ENCODE measurements around the gene DDTL. TPM values are rescaled to one million over a fixed set of nuclear protein-coding genes. Genes with fewer than 3 reads are reported as not detected.
"Not testable (repeated sequence)": the region's sequence is repeated elsewhere in the genome, so short reads cannot be mapped to it uniquely, and the experiment has no call there.

The DDTL gene
- 2.1 TPM in 1 of 2 replicates, not detected in the other for total RNA-seq

- H3K4me3 ChIP-seq (ENCODE audit: low read depth, low read length); DNase-seq (ENCODE audit: low read depth): not testable (repeated sequence)
Observed at GRCh38 chr22:23966568-23966967, at the start of gene DDTL. Gene DDTL, plus strand, starts transcription at chr22:23966888. Its CDS starts 27 bp downstream, at chr22:23966915.

- not testable (repeated sequence) for H3K4me3 ChIP-seq (ENCODE audit: low read depth, low read length); DNase-seq (ENCODE audit: low read depth)
Observed at GRCh38 chr22:23920267-23920611, 46.4 kb upstream of the DDTL start.

GRCh38 chr22:23921586-23922201 is 45.0 kb upstream of the DDTL start:
- H3K4me3 ChIP-seq (ENCODE audit: low read depth, low read length); DNase-seq (ENCODE audit: low read depth): not testable (repeated sequence)

- DNase-seq (ENCODE audit: low read depth): no peak
Observed at GRCh38 chr22:23922921-23923320, 43.8 kb upstream of the DDTL start.

DNA sequence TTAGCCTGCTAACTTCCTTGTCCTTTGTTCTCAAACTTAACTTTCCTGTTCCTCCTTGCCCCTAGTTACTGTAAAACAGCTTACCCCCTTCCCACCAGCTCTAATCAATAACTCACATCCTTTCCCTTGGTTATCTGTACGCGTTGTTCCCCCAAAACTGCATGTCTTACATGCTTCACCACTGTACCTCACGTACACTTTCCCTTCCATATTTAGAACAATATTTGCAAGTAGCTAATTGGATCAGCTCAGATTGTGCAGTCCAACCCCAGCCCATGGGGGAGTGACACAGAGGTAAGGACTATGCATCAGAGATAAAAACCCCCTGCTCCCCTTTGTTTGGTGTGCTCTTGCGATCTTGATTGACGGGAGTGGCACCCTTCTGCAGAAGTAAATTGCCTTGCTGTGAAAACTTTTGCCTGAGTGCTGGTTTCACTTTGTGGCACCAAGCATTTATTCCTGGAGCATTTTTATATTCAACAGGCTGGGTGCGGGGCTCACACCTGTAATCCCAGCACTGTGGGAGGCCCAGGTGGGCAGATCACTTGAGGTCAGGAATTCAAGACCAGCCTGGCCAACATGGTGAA is 41.6 kb upstream of the DDTL start:
- TF ChIP-seq, protein P1, sequence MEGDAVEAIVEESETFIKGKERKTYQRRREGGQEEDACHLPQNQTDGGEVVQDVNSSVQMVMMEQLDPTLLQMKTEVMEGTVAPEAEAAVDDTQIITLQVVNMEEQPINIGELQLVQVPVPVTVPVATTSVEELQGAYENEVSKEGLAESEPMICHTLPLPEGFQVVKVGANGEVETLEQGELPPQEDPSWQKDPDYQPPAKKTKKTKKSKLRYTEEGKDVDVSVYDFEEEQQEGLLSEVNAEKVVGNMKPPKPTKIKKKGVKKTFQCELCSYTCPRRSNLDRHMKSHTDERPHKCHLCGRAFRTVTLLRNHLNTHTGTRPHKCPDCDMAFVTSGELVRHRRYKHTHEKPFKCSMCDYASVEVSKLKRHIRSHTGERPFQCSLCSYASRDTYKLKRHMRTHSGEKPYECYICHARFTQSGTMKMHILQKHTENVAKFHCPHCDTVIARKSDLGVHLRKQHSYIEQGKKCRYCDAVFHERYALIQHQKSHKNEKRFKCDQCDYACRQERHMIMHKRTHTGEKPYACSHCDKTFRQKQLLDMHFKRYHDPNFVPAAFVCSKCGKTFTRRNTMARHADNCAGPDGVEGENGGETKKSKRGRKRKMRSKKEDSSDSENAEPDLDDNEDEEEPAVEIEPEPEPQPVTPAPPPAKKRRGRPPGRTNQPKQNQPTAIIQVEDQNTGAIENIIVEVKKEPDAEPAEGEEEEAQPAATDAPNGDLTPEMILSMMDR (conservative IDR thresholded peaks at IDR 0.05; ENCODE audit: low read depth, low read length): no peak
- DNase-seq (ENCODE audit: low read depth): no peak
- no peak overlapping the region for H3K4me3 ChIP-seq (ENCODE audit: low read depth, low read length)

More at GRCh38 chr22:23922921-23923320, 43.8 kb upstream of the DDTL start:
- TF ChIP-seq, protein P1 (conservative IDR thresholded peaks at IDR 0.05; ENCODE audit: low read depth, low read length): no peak
- no peak overlapping the region for H3K4me3 ChIP-seq (ENCODE audit: low read depth, low read length)

GRCh38 chr22:23926561-23926960 is 40.1 kb upstream of the DDTL start:
- DNase-seq (ENCODE audit: low read depth): no peak
- H3K4me3 ChIP-seq (ENCODE audit: low read depth, low read length): no peak overlapping the region
- TF ChIP-seq, protein P1 (conservative IDR thresholded peaks at IDR 0.05; ENCODE audit: low read depth, low read length): no peak

GRCh38 chr22:23938328-23939016 is 28.2 kb upstream of the DDTL start:
- no peak for DNase-seq (ENCODE audit: low read depth)
- H3K4me3 ChIP-seq (ENCODE audit: low read depth, low read length): no peak overlapping the region
- TF ChIP-seq, protein P1 (conservative IDR thresholded peaks at IDR 0.05; ENCODE audit: low read depth, low read length): no peak

DNA sequence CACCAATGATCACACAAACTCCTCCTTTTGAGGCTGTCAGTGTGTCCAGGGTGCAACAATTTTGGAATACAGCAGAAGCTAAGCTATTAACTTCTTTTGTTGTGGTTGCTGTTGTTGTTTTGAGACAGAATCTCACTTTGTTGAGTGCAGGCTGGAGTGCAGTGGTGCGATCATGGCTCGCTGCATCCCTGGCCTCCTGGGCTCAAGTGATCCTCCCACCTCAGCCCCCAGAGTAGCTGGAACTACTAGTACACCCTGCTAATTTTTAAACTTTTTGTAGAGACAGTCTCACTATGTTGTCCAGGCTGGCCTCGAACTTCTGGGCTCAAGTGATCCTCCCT is 27.7 kb upstream of the DDTL start:
- no peak overlapping the region for H3K4me3 ChIP-seq (ENCODE audit: low read depth, low read length)
- DNase-seq (ENCODE audit: low read depth): no peak
- TF ChIP-seq, protein P1 (conservative IDR thresholded peaks at IDR 0.05; ENCODE audit: low read depth, low read length): no peak

DNA sequence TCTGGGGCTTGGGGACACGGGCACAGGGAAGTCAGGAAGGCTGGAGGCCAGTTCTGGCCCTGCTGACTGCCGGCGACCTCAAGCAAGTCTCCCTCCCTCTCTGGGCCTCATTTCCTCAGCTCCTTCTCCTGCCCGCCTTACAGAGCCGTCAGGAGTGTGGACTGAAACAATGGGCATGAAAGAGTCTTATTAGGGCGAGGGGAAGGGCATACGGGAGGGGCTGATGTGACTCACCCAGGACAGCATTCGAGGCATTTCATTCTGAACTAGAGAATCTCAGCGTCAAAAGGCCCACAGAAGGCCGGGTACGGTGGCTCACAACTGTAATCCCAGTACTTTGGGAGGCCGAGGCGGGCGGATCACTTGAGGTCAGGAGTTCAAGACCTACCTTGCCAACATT is 26.5 kb upstream of the DDTL start:
- DNase-seq (ENCODE audit: low read depth); H3K4me3 ChIP-seq (ENCODE audit: low read depth, low read length): not testable (repeated sequence)

GRCh38 chr22:23947391-23947790 is 19.3 kb upstream of the DDTL start:
- DNase-seq (ENCODE audit: low read depth); H3K4me3 ChIP-seq (ENCODE audit: low read depth, low read length): not testable (repeated sequence)

- not testable (repeated sequence) for DNase-seq (ENCODE audit: low read depth); H3K4me3 ChIP-seq (ENCODE audit: low read depth, low read length)
Observed at GRCh38 chr22:23949764-23950163, 16.9 kb upstream of the DDTL start.

GRCh38 chr22:23951383-23951782 is 15.3 kb upstream of the DDTL start:
- not testable (repeated sequence) for H3K4me3 ChIP-seq (ENCODE audit: low read depth, low read length); DNase-seq (ENCODE audit: low read depth)

Measured in epithelial cell of proximal tubule (primary cell).